Measurements from ENCODE around the gene SFXN5. TPM values are rescaled to one million over a fixed set of nuclear protein-coding genes. Genes with fewer than 3 reads are reported as not detected.

SFXN5 gene
- total and polyA plus RNA-seq, 11 donors: 6.0 to 12.5 (median 8.7) TPM

GRCh38 chr2:72959554-72959953 is 112.0 kb downstream of the SFXN5 start:
- H3K4me3 ChIP-seq: no peak overlapping the region
- DNase-seq (peak in 1 of 5 donors; percentile 7), ATAC-seq (no peak)
- H3K27me3 ChIP-seq: no peaks in the 10 kb centered on the region
- H3K36me3 ChIP-seq: peaks cover 0 to 8% (median 0%) of the 10 kb centered on the region in 9 donors
- no peak overlapping the region for H3K27ac ChIP-seq
- H3K4me1 ChIP-seq: peaks cover 0 to 26% (median 0%) of the 10 kb centered on the region in 12 donors
- TF ChIP-seq CTCF (IDR thresholded peaks at IDR 0.05) (no peak), POLR2A (IDR thresholded peaks at IDR 0.05) (no peak)
- intact Hi-C loops (cut with DNase I): no loop called here
- H3K9me3 ChIP-seq: no peaks in the 10 kb centered on the region
- WGBS, 4 donors: 94 to 98% (median 97%) methylated on average over 8 of the region's 8 CpGs

GRCh38 chr2:72958542-72959385 is 112.7 kb downstream of the SFXN5 start:
- intact Hi-C loops (cut with DNase I): no loop called here
- DNase-seq: peak in 2 of 5 donors; percentile 8 to 34
- Histone ChIP-seq H3K4me1 (peaks cover 0 to 30% (median 0%) of the 10 kb centered on the region in 12 donors), H3K36me3 (peaks cover 0 to 8% (median 0%) of the 10 kb centered on the region in 9 donors), H3K27ac (no peak overlapping the region), H3K9me3 (no peaks in the 10 kb centered on the region), H3K27me3 (no peaks in the 10 kb centered on the region), H3K4me3 (no peak overlapping the region)
- TF ChIP-seq POLR2A (IDR thresholded peaks at IDR 0.05) (no peak), CTCF (IDR thresholded peaks at IDR 0.05) (no peak)
- 94 to 99% (median 97%) methylated on average over 12 to 13 of the region's 13 CpGs for WGBS, 4 donors
- ATAC-seq: no peak

DNA sequence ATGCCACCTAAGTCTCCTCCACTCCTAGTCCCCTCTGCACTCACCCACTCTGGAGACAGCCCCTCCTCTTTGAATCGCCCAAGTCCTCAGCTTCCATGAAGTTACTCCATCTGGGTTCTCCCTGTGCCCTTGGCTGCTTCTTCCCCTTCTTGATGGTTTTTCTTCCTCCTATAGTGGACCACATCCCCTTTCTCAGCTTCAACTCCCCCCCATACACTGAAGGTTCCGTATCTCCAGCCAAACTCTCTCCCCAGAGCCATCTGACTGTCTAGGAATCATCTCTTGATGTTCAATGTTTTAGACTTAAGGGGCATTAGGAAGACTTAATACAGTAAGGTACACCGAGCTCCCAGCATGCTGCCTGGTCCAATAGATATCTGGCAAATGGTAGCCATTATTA is 114.6 kb downstream of the SFXN5 start:
- H3K36me3 ChIP-seq: peaks cover 0 to 8% (median 0%) of the 10 kb centered on the region in 9 donors
- DNase-seq (peak in 2 of 5 donors; percentile 3 to 17), ATAC-seq (peak in 3 of 4 donors; percentile 24 to 48 (median 44))
- peaks cover 0 to 30% (median 0%) of the 10 kb centered on the region in 12 donors for H3K4me1 ChIP-seq
- WGBS, 4 donors: 91 to 94% (median 93%) methylated on average over 3 of the region's 3 CpGs
- intact Hi-C loops (cut with DNase I): no loop called here
- no peak overlapping the region for H3K27ac ChIP-seq
- H3K27me3 ChIP-seq: no peaks in the 10 kb centered on the region
- TF ChIP-seq CTCF (IDR thresholded peaks at IDR 0.05) (no peak), POLR2A (IDR thresholded peaks at IDR 0.05) (no peak)
- H3K4me3 ChIP-seq: no peak overlapping the region
- H3K9me3 ChIP-seq: no peaks in the 10 kb centered on the region

DNA sequence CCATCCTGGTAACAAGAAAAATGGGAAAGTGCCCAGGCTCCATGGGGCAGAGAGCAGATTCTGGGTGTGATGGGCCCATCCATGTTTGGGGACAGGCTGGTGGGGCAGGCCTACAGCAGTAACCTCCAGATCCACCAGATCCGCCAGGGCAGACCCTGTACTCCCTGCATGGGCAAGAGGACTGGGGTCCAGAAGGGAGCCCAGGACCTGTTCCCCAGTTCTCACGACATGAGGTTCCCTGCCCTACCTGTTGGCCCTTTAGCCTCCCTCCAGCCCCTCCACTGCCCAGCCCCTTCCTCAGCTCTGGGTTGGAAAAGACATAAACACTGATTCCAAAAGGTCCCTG is 115.5 kb downstream of the SFXN5 start:
- Histone ChIP-seq H3K9me3 (no peaks in the 10 kb centered on the region), H3K4me3 (no peak overlapping the region), H3K4me1 (peaks cover 0 to 30% (median 0%) of the 10 kb centered on the region in 12 donors), H3K36me3 (peaks cover 0 to 7% (median 0%) of the 10 kb centered on the region in 9 donors), H3K27ac (no peak overlapping the region), H3K27me3 (no peaks in the 10 kb centered on the region)
- peak in 2 of 5 donors; percentile 13 to 39 for DNase-seq
- intact Hi-C loops (cut with DNase I): no loop called here
- TF ChIP-seq CTCF (IDR thresholded peaks at IDR 0.05) (no peak), POLR2A (IDR thresholded peaks at IDR 0.05) (no peak)
- 88 to 100% (median 99%) methylated on average over 1 to 2 of the region's 2 CpGs for WGBS, 4 donors
- ATAC-seq: no peak

Measured in heart left ventricle (tissue), 16 donors.